Upper lobe of left lung (tissue), 6 donors: ENCODE data around the gene SMAD7. TPM values are rescaled to one million over a fixed set of nuclear protein-coding genes. Genes with fewer than 3 reads are reported as not detected.

Experiments used
- ATAC-seq, 2 donors: fragments of 200-7000 bp; cut with Tn5 transposase; one replicate each; pipeline ENCODE4 v1.9.1; 2022; ENCODE audit warnings: mild to moderate bottlenecking in 2 of 2, moderate library complexity in 2 of 2; ENCODE audit not compliant: low FRiP score in 2 of 2
- DNase-seq, 2 donors: peaks; one replicate each; pipeline ENCODE4 v3.0.0-alpha.2; 2019 to 2020
- H3K27ac ChIP-seq, 4 donors: fragments of 200-600 bp; sonication (generic); one replicate each; pipeline ENCODE4 v1.5.1; 2016 to 2019
- H3K27me3 ChIP-seq, 4 donors: fragments of 200-600 bp; sonication (generic); one replicate each; pipeline ENCODE4 v1.5.1; 2017 to 2019
- H3K36me3 ChIP-seq, 4 donors: fragments of 200-600 bp; sonication (generic); one replicate each; pipeline ENCODE4 v1.5.1; 2016 to 2019
- H3K4me1 ChIP-seq, 4 donors: fragments of 200-600 bp; sonication (generic); one replicate each; pipeline ENCODE4 v1.5.1; 2018 to 2019
- H3K4me3 ChIP-seq, 4 donors: fragments of 200-600 bp; sonication (generic); one replicate each; pipeline ENCODE4 v1.5.1; 2017 to 2019; ENCODE audit warnings: mild to moderate bottlenecking in 2 of 4, moderate library complexity in 1 of 4
- H3K9me3 ChIP-seq, 4 donors: fragments of 200-600 bp; sonication (generic); one replicate each; pipeline ENCODE4 v1.5.1; 2018 to 2019
- EP300 ChIP-seq, 4 donors: sonication (generic); formaldehyde crosslinking; IDR thresholded peaks; one replicate each; pipeline ENCODE4 v1.5.1; 2017; ENCODE audit warnings: antibody characterized with exemption in 4 of 4, control low read depth in 2 of 4
- POLR2A ChIP-seq, 4 donors: fragments of 450-650 bp; IDR thresholded peaks; one replicate each; pipeline ENCODE4 v1.5.1; 2016 to 2017; ENCODE audit warnings: antibody characterized with exemption in 4 of 4, mild to moderate bottlenecking in 2 of 4
- POLR2AphosphoS5 ChIP-seq, 2 donors: sonication (generic); formaldehyde crosslinking; IDR thresholded peaks; one replicate each; pipeline ENCODE4 v1.5.1; 2017; ENCODE audit warnings: antibody characterized with exemption in 2 of 2
- WGBS, 2 donors: methylation state at CpG; one replicate each; pipeline ENCODE4 v1.1.5; 2017 to 2018; 5-methylcytosine and 5-hydroxymethylcytosine counted together
- total RNA-seq, 6 donors: library from RNA; depleted of rRNA in 4 of 6; stranded (reverse); fragments of >200 nt in 4 of 6; gene quantifications; one replicate each; pipeline versions ENCODE4 v1.1.0 to v1.2.1, GENCODE V29; 2016 to 2021
- TF ChIP-seq, protein P1 (sequence below), 6 experiments: fragments of 450-650 bp in 4 of 6; fragments of 200-600 bp in 2 of 6; sonication (generic) in 2 of 6; IDR thresholded peaks; one replicate each; pipeline ENCODE4 v1.5.1; 2016 to 2019; ENCODE audit warnings: antibody characterized with exemption in 6 of 6
- donor health status: DM: no; HTN: no; CAD: no; lungs with moderate emphysema.
- donor health status: DM: no; HTN: yes; CAD: no; lungs with severe emphysema.

SMAD7 gene
- total RNA-seq, 6 donors from 2014 or later: 39.6 to 89.0 (median 61.5) TPM

DNA sequence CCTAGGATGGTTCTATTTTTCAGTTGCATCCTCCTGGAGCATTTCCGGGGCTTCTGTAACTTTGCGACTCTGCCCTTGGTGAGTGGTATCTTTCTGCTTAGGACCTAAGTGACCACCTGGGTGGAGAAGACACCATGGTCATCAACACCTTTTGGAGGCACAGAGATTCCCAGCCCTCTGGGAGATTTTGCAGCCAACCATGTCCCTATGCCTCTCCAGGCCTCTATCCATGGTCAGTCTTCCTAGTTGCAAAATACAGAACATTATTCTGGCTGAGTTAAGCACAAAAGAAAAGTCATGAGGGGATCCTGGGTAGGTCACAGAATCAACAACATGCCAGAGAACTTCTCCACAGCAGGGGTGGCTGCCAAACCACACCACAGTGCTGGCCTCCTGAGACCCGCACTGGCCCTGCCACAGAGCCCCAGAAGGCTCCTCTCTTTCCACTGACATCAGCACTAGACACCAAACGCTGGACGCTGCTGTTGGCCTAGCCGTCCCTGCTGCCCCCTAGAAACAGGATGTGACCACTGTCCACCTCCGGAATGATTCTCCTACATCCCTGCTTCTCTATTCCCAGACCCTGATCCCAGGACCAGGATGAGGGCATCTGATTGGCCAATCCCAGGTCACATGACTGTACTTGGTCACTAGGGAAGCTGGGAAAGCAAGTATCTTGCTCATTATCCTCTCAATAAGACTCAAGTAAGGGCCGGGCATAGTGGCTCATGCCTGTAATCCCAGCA, 47.7 kb downstream of the SMAD7 start:
- Histone ChIP-seq H3K4me1 (peaks cover 17 to 21% (median 19%) of the 10 kb centered on the region in 4 donors), H3K36me3 (no peaks in the 10 kb centered on the region), H3K27ac (peak overlapping the region; percentile 65 to 82 (median 80)), H3K27me3 (no peaks in the 10 kb centered on the region), H3K9me3 (peaks cover 0 to 4% (median 2%) of the 10 kb centered on the region in 4 donors), H3K4me3 (no peak overlapping the region)
- DNase-seq: peak in 1 of 2 donors; percentile 48
- peak; percentile 47 to 73 for ATAC-seq
- TF ChIP-seq EP300 (IDR thresholded peaks at IDR 0.05) (no peak), POLR2A (IDR thresholded peaks at IDR 0.05) (peak in 1 of 4 donors; percentile 11)
- TF ChIP-seq, protein P1, sequence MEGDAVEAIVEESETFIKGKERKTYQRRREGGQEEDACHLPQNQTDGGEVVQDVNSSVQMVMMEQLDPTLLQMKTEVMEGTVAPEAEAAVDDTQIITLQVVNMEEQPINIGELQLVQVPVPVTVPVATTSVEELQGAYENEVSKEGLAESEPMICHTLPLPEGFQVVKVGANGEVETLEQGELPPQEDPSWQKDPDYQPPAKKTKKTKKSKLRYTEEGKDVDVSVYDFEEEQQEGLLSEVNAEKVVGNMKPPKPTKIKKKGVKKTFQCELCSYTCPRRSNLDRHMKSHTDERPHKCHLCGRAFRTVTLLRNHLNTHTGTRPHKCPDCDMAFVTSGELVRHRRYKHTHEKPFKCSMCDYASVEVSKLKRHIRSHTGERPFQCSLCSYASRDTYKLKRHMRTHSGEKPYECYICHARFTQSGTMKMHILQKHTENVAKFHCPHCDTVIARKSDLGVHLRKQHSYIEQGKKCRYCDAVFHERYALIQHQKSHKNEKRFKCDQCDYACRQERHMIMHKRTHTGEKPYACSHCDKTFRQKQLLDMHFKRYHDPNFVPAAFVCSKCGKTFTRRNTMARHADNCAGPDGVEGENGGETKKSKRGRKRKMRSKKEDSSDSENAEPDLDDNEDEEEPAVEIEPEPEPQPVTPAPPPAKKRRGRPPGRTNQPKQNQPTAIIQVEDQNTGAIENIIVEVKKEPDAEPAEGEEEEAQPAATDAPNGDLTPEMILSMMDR (IDR thresholded peaks at IDR 0.05): no peak
- 86 to 100% methylated on average over 1 to 8 of the region's 8 CpGs for WGBS, 2 donors

DNA sequence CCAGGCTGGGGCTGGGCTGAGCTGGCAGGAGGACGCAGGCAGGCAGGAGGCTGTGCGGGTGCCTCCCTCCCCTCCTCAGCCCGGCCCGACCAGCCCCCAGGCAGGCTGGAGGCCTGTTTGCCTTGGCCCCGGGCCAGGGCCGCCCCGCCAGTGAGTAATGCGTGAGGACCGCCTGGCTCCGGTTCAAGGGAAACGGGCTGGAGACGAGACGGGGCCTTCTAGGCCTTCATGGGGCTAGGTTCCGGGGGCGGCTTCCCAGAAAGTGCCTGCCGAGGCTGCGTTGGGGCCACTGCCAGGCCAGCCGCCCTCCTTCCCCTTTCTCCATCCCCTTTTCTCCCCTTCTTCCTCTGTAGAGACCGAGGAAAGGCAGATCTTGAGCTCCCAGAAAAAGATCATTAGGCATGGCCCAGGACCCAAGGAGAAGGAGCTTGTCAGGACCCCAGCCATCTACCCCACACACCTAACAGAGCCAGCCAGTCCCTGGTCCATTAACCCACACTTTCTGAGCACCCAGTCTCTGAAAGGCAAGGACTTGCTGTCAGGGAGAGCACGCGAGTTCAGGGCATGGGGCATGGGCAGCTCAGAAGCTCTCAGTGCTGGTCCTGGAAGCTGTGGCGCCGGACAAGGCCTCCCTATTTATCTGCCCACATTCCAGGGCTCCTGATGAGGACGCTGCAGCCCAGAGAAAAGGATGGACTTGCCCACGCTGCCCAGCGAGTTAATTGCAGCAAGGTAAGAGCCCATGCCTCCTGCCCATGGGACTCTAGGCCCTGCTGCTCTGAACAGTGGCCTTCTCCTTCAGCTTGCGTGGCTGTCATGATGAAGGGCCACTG, 48.5 kb downstream of the SMAD7 start:
- Histone ChIP-seq H3K4me3 (no peak overlapping the region), H3K9me3 (peaks cover 0 to 4% (median 2%) of the 10 kb centered on the region in 4 donors), H3K36me3 (no peaks in the 10 kb centered on the region), H3K4me1 (peaks cover 22 to 28% (median 24%) of the 10 kb centered on the region in 4 donors), H3K27ac (peak overlapping the region; percentile 65 to 82 (median 80)), H3K27me3 (no peaks in the 10 kb centered on the region)
- whole genome bisulfite sequencing, 2 donors: 20 to 36% methylated on average over 1 to 25 of the region's 27 CpGs
- TF ChIP-seq POLR2AphosphoS5 (IDR thresholded peaks at IDR 0.05) (peak; percentile 47 to 75), EP300 (IDR thresholded peaks at IDR 0.05) (peak in 2 of 4 donors; percentile 9 to 62), POLR2A (IDR thresholded peaks at IDR 0.05) (no peak)
- TF ChIP-seq, protein P1 (IDR thresholded peaks at IDR 0.05): no peak
- DNase-seq (peak; percentile 87 to 96), ATAC-seq (peak; percentile 89 to 90)

DNA sequence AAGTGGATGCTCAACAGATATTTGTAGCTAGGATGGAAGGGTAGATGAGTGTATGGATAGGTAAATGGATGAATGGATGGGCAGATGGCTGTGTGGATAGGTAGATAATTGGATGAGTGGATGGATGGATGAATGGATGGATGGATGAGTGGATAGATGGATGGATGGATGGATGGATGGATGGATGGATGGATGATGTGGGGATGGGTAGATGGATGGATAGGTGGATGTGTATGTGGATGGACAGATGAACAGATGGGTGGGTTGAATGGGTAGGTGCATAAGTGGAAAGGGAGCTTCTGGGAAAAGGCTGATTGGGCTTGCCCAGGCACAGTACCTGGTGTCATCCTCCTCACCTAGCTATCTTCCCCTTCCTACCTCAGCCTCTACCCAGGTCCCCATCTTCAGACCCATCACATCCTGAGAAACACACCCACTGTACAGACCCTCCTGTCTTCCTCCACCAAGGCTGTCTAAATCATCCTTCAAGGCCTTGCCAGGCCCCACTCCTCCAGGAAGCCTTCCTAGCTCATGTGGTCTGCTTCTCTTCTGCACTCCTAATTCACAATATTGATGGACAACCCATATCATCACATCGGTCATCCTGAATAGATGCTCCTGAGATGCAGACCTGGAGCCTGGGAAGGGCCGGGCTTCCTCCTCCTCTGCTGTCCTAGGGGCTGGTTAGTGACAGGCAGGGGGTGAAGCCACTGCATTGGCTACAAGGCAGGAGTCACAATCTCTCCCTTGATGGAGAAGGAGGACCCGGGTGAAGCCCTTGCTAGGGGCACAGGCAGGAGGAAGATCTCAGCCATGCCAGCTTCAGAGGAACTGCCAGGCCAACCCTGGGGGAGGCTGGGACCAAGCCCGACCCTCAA, 49.4 kb downstream of the SMAD7 start:
- no peak for ATAC-seq
- Histone ChIP-seq H3K27me3 (no peaks in the 10 kb centered on the region), H3K9me3 (peaks cover 0 to 4% (median 2%) of the 10 kb centered on the region in 4 donors), H3K27ac (peak overlapping the region; percentile 65 to 82 (median 80)), H3K4me1 (peaks cover 28 to 36% (median 30%) of the 10 kb centered on the region in 4 donors), H3K4me3 (no peak overlapping the region), H3K36me3 (no peaks in the 10 kb centered on the region)
- DNase-seq: no peak
- 61 to 83% methylated on average over 3 of the region's 4 CpGs for WGBS, 2 donors
- TF ChIP-seq POLR2A (IDR thresholded peaks at IDR 0.05): peak in 1 of 4 donors; percentile 27
- TF ChIP-seq, protein P1 (IDR thresholded peaks at IDR 0.05): no peak

DNA sequence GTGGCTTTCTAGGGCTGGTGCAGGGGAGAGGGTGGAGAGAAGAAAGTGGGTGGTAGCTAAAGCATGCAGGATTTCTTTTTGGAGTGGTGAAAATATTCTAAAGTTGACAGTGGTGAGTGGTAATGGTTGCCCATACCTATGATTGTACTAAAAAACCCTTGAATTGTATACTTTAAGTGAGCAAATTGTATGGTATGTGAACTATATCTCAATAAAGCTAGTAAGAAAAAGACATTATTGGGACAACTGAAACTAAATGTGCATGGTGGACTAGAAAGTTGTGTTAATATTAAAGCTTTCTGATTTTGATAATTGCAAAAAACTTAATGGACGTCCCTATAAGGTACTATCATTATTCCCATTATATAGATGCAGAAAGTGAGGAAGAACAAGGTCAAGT, 50.3 kb downstream of the SMAD7 start:
- ATAC-seq (no peak), DNase-seq (no peak)
- peaks cover 29 to 37% (median 32%) of the 10 kb centered on the region in 4 donors for H3K4me1 ChIP-seq
- H3K4me3 ChIP-seq: no peak overlapping the region
- no peaks in the 10 kb centered on the region for H3K27me3 ChIP-seq
- H3K9me3 ChIP-seq: peaks cover 0 to 4% (median 2%) of the 10 kb centered on the region in 4 donors
- TF ChIP-seq POLR2AphosphoS5 (IDR thresholded peaks at IDR 0.05) (no peak), EP300 (IDR thresholded peaks at IDR 0.05) (no peak), POLR2A (IDR thresholded peaks at IDR 0.05) (no peak)
- TF ChIP-seq, protein P1 (IDR thresholded peaks at IDR 0.05): no peak
- 86 to 94% methylated on average over 1 of the region's 1 CpG for WGBS, 2 donors
- H3K36me3 ChIP-seq: no peaks in the 10 kb centered on the region
- H3K27ac ChIP-seq: no peak overlapping the region
